Measurements from ENCODE around the gene XG.

DNA sequence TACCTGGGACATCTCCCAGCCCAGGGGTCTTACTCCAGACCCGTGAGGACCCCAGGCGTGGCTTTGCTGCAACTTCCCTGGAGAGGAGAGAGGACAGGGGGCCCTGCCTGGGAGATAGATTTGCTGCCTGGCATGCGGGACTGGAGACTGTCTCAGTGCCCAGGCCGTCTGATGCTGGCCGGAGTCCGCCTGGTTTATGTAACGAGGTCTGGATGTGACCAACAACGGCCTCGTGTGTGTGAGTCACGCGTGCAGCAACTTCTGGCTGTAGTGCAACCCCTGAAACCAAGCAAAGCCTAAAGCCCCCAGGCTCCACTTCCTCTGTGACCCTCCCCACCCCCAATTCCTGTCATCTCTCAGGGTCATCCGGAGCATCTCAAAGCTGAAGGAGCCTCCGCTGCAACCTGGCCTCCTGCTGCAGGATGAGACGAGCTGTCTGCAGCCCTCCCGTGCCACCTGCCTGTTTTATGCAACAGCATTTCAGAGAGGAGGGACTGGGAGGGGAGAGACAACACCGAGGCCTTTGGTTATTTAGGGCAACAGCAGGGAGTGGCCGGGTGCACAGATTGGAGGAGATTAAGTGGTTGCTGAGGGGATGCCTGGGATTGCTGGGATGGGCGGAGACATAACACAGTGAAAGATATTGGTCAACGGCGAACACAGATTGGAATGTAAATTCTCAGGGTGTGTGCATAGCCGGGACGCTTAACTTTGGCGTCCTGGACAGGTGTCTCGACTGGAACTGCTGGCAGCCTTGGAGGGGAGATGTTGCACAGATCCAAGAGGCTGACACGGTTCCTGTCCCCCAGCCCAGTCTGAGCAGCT lies 16.0 kb downstream of the XG start:
- TF ChIP-seq CTCF (IDR thresholded peaks at IDR 0.05) (no peak), EP300 (IDR thresholded peaks at IDR 0.05) (peak; percentile 7 to 82 (median 52)), POLR2A (IDR thresholded peaks at IDR 0.05) (no peak), POLR2AphosphoS5 (IDR thresholded peaks at IDR 0.05) (peak; percentile 64 to 93 (median 88))
